H1 (cell line): ENCODE results near the gene TTC31. TPM values are rescaled to one million over a fixed set of nuclear protein-coding genes. Genes with fewer than 3 reads are reported as not detected.
A peak's percentile ranks its signal among the peaks of the same experiment; 100 is the strongest.

ENCODE experiments used
- CTCF ChIA-PET: fragments of 300-600 bp; sonication (Branson Sonifier 250); formaldehyde crosslinking; loops from one replicate; lab custom pipeline; 2021; ENCODE audit not compliant: partially characterized antibody; lab: Charles Lee
- POLR2A ChIA-PET: fragments of 300-600 bp; sonication (Branson Sonifier 250); formaldehyde crosslinking; loops from one replicate; lab custom pipeline; 2021; ENCODE audit warnings: inconsistent platforms; ENCODE audit not compliant: partially characterized antibody; lab: Charles Lee
- DNase-seq, 2 experiments: peaks; one replicate each; pipeline versions ENCODE4 v3.0.0 to v3.0.0-alpha.2; 2010 to 2022; ENCODE audit warnings: low spot score in 2 of 2, low read depth in 1 of 2, mixed read lengths in 1 of 2
- FAIRE-seq: peaks from 2 replicates; lab custom pipeline; 2011; peaks lifted over from hg19 to GRCh38; lab: Jason Lieb, UNC
- H2AFZ ChIP-seq: 2 replicates; pipeline ENCODE4 v1.8.1; 2012; ENCODE audit warnings: low read length, inconsistent platforms
- H2AK5ac ChIP-seq: 2 replicates; pipeline ENCODE4 v1.6.1; 2013; ENCODE audit warnings: low read depth, low read length
- H2BK120ac ChIP-seq: replicated peaks from 2 replicates; pipeline ENCODE3; 2013; ENCODE audit warnings: low read depth, low read length, inconsistent platforms
- H2BK12ac ChIP-seq: 2 replicates; pipeline ENCODE4 v1.6.1; 2013; ENCODE audit warnings: low read depth, low read length
- H2BK15ac ChIP-seq: 2 replicates; pipeline ENCODE4 v1.6.1; 2013; ENCODE audit warnings: low read length
- H2BK20ac ChIP-seq: 2 replicates; pipeline ENCODE4 v1.6.1; 2013; ENCODE audit warnings: low read length
- H2BK5ac ChIP-seq: 2 replicates; pipeline ENCODE4 v1.6.1; 2013; ENCODE audit warnings: low read depth, low read length
- H3K14ac ChIP-seq: 2 replicates; pipeline ENCODE4 v1.6.1; 2013; ENCODE audit warnings: inconsistent platforms; ENCODE audit not compliant: insufficient read length
- H3K18ac ChIP-seq: 2 replicates; pipeline ENCODE4 v1.6.1; 2013; ENCODE audit warnings: low read length; ENCODE audit errors: extremely low read depth
- H3K23ac ChIP-seq: 2 replicates; pipeline ENCODE4 v1.6.1; 2013; ENCODE audit warnings: inconsistent platforms; ENCODE audit not compliant: insufficient read length
- H3K23me2 ChIP-seq: 2 replicates; pipeline ENCODE4 v1.6.1; 2013; ENCODE audit warnings: low read depth, low read length
- H3K27ac ChIP-seq: 2 replicates; pipeline ENCODE4 v1.6.1; 2011; ENCODE audit warnings: low read depth, low read length, inconsistent platforms
- H3K27me3 ChIP-seq, 4 experiments: replicated peaks in 1 of 4; 1 replicate in 1 of 4; 2 replicates in 3 of 4; pipeline versions ENCODE4 v1.6.1 to v1.8.1; 2011 to 2013; ENCODE audit warnings: low read length in 3 of 4, mild to moderate bottlenecking in 3 of 4, inconsistent platforms in 2 of 4, mixed read lengths in 2 of 4, moderate library complexity in 1 of 4; ENCODE audit not compliant: control insufficient read depth in 3 of 4, insufficient read depth in 3 of 4; ENCODE audit errors: extremely low read depth in 1 of 4
- H3K36me3 ChIP-seq, 4 experiments: 2 replicates each; pipeline versions ENCODE4 v1.6.1 to v1.8.1; 2011 to 2013; ENCODE audit warnings: mild to moderate bottlenecking in 4 of 4, low read length in 3 of 4, moderate library complexity in 2 of 4, control low read depth in 1 of 4, inconsistent platforms in 1 of 4; ENCODE audit not compliant: insufficient read depth in 4 of 4, control insufficient read depth in 2 of 4
- H3K4ac ChIP-seq: replicated peaks from 2 replicates; pipeline ENCODE3; 2013; ENCODE audit warnings: low read length, low read depth, mixed read lengths, inconsistent platforms; ENCODE audit not compliant: insufficient read length
- H3K4me1 ChIP-seq, 4 experiments: replicated peaks in 1 of 4; 1 replicate in 1 of 4; 2 replicates in 3 of 4; pipeline versions ENCODE4 v1.6.1 to v1.8.1; 2011 to 2013; ENCODE audit warnings: low read length in 3 of 4, inconsistent platforms in 2 of 4, mixed read lengths in 1 of 4; ENCODE audit not compliant: insufficient read depth in 4 of 4, control insufficient read depth in 3 of 4
- H3K4me2 ChIP-seq, 2 experiments: 2 replicates each; pipeline versions ENCODE4 v1.6.1 to v1.8.1; 2011 to 2013; ENCODE audit warnings: low read depth in 2 of 2, low read length in 2 of 2, control low read depth in 1 of 2, inconsistent platforms in 1 of 2, mild to moderate bottlenecking in 1 of 2; ENCODE audit not compliant: insufficient read depth in 1 of 2
- H3K4me3 ChIP-seq, 4 experiments: fragments of 200-600, 300-600 bp in 1 of 4; sonication (generic), shearing (Covaris generic), sonication (Bioruptor Twin) in 1 of 4; 2 replicates each; pipeline versions ENCODE4 v1.5.1 to v1.8.1; 2011 to 2016; ENCODE audit warnings: low read length in 4 of 4, low read depth in 3 of 4, control low read depth in 2 of 4, inconsistent platforms in 2 of 4, mild to moderate bottlenecking in 2 of 4, mixed read lengths in 1 of 4, moderate library complexity in 1 of 4; ENCODE audit not compliant: insufficient read depth in 2 of 4; ENCODE audit errors: extremely low read depth in 1 of 4
- H3K56ac ChIP-seq: replicated peaks from 2 replicates; pipeline ENCODE3; 2013; ENCODE audit warnings: low read depth, mild to moderate bottlenecking, mixed read lengths, low read length, inconsistent platforms; ENCODE audit not compliant: insufficient read length
- H3K79me1 ChIP-seq: 2 replicates; pipeline ENCODE4 v1.6.1; 2013; ENCODE audit warnings: low read depth, low read length, control low read depth
- H3K79me2 ChIP-seq, 2 experiments: 2 replicates each; pipeline versions ENCODE4 v1.6.1 to v1.8.1; 2012 to 2013; ENCODE audit warnings: low read length in 2 of 2, mild to moderate bottlenecking in 2 of 2, inconsistent platforms in 1 of 2; ENCODE audit not compliant: insufficient read depth in 2 of 2, control insufficient read depth in 1 of 2
- H3K9ac ChIP-seq, 4 experiments: replicated peaks in 1 of 4; 1 replicate in 1 of 4; 2 replicates in 3 of 4; pipeline versions ENCODE4 v1.6.1 to v1.8.1; 2011 to 2013; ENCODE audit warnings: low read depth in 3 of 4, low read length in 3 of 4, control low read depth in 2 of 4, mild to moderate bottlenecking in 2 of 4, moderate library complexity in 2 of 4, inconsistent platforms in 1 of 4; ENCODE audit errors: extremely low read depth in 1 of 4
- H3K9me3 ChIP-seq, 2 experiments: 2 replicates each; pipeline versions ENCODE4 v1.6.1 to v1.8.1; 2012 to 2013; ENCODE audit warnings: mild to moderate bottlenecking in 2 of 2, moderate library complexity in 2 of 2, control low read depth in 1 of 2, inconsistent platforms in 1 of 2, low read depth in 1 of 2, low read length in 1 of 2, mixed read lengths in 1 of 2; ENCODE audit not compliant: insufficient read depth in 2 of 2
- H4K20me1 ChIP-seq, 2 experiments: replicated peaks in 1 of 2; 2 replicates each; pipeline versions ENCODE3 to v1.8.1; 2011 to 2013; ENCODE audit warnings: inconsistent platforms in 2 of 2, low read length in 2 of 2, mild to moderate bottlenecking in 1 of 2; ENCODE audit not compliant: insufficient read depth in 2 of 2, control insufficient read depth in 1 of 2
- H4K5ac ChIP-seq: 2 replicates; pipeline ENCODE4 v1.6.1; 2013; ENCODE audit warnings: low read length, low read depth, mixed read lengths, inconsistent platforms; ENCODE audit not compliant: insufficient read length
- H4K8ac ChIP-seq: 2 replicates; pipeline ENCODE4 v1.8.0; 2013; ENCODE audit warnings: mild to moderate bottlenecking, moderate library complexity, low read length, inconsistent platforms; ENCODE audit not compliant: insufficient read depth; ENCODE audit errors: extremely low read depth
- H4K91ac ChIP-seq: replicated peaks from 2 replicates; pipeline ENCODE3; 2013; ENCODE audit warnings: low read length, mixed read lengths, inconsistent platforms; ENCODE audit not compliant: insufficient read length
- EZH2 ChIP-seq: fragments of 200-600 bp; sonication (generic); IDR thresholded peaks from 2 replicates; pipeline ENCODE4 v1.7.1; 2012; ENCODE audit warnings: low read depth, mild to moderate bottlenecking, moderate library complexity, low read length, inconsistent platforms; ENCODE audit not compliant: severe bottlenecking
- HDAC2 ChIP-seq, 2 experiments: fragments of 300-600 bp in 1 of 2; sonication (generic) in 1 of 2; IDR thresholded peaks; 2 replicates each; pipeline ENCODE4 v1.6.1; 2011 to 2012; ENCODE audit warnings: low read depth in 2 of 2, low read length in 2 of 2, mild to moderate bottlenecking in 2 of 2, moderate library complexity in 2 of 2, borderline replicate concordance in 1 of 2, inconsistent platforms in 1 of 2
- RNF2 ChIP-seq: fragments of 200-900, 300-1000 bp; sonication (generic); IDR thresholded peaks from 2 replicates; pipeline ENCODE4 v1.7.1; 2016; ENCODE audit warnings: borderline replicate concordance, low read depth, mild to moderate bottlenecking, antibody characterized with exemption, low read length; ENCODE audit not compliant: poor library complexity, severe bottlenecking; ENCODE audit errors: missing control alignments
- TBP ChIP-seq: IDR thresholded peaks from 2 replicates; pipeline ENCODE4 v1.6.1; 2011; ENCODE audit warnings: low read depth, low read length, improper control_type of control experiment
- WGBS, 2 experiments: shearing (Covaris generic) in 1 of 2; methylation state at CpG; one replicate each; pipeline versions ENCODE4 v1.1.6 to v1.1.7; 2013 to 2015; ENCODE audit warnings: low lambda C conversion rate in 2 of 2, mixed read lengths in 2 of 2, inconsistent platforms in 1 of 2, low coverage in 1 of 2, missing lambda C conversion rate in 1 of 2; ENCODE audit not compliant: insufficient replicate concordance in 2 of 2, insufficient coverage in 1 of 2, insufficient read length in 1 of 2; ENCODE audit errors: extremely low coverage in 1 of 2, missing lambda C conversion rate in 1 of 2; 5-methylcytosine and 5-hydroxymethylcytosine counted together
- polyA plus RNA-seq, 7 experiments: library from polyadenylated mRNA; depleted of rRNA in 3 of 7; stranded (reverse) in 5 of 7; unstranded in 2 of 7; fragments of >200 nt in 5 of 7; fragments of 200-250 nt in 2 of 7; gene quantifications; 1 replicate in 5 of 7; 2 replicates in 1 of 7; 4 replicates in 1 of 7; pipeline versions ENCODE4 v1.2.1 to v1.2.3, GENCODE V29; 2011 to 2013; ENCODE audit warnings: missing spikeins in 2 of 7, mixed read lengths in 2 of 7
- total RNA-seq: library from RNA; stranded (reverse); fragmentation: NEBNext Ultra II Directional; extraction: Animal tissue kit (Norgen Biotek cat#: 25700); gene quantifications from 2 replicates; pipeline ENCODE4 v1.2.1, GENCODE V29; 2021

Gene TTC31
- total and polyA plus RNA-seq, 2 of the 8 experiments (the other 6 are each of a cell fraction or from before 2014, with no cell fraction given), result 28.8 to 29.9 TPM

DNA sequence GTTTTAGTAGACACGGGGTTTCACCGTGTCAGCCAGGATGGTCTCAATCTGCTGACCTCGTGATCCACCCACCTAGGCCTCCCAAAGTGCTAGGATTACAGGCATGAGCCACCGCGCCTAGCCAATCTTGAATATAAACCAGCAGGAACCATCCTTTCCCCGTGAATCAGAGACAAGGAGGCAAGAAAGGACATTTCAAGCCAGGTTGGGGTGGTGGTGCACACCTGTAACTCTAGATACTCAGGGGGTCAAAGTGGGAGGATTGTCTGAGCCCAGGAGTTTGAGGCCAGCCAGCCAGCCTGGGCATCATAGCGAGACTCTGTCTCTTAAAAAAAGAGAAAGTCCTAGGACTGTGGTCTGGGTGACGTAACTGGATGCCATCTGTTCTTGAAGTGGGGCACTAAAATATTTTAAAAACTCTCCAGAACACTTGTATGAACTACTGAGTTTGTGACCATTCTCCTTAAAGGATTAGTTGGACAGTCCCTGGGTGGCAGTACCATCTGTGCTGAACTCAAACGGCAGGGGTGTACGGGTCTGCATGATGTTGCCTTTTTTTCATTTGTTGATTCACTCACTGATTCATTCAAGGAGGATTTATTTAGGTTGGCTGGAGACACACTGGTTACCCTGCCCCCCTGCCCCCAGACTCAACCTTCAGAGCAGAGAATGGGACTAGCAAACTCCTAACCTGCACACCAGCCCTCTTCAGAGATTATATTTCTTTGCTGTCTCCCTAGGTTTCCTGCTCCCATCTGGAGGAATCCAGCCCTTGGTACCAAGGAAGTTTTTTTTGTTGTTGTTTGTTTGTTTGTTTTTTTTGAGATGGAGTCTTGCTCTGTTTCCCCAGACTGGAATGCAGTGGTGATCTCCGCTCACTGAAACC is 28.5 kb downstream of the TTC31 start:
- no peak overlapping the region for H3K4me3 ChIP-seq
- no peaks in the 10 kb centered on the region for H3K79me1 ChIP-seq
- no peak overlapping the region for H3K23ac ChIP-seq
- ChIA-PET POLR2A (interaction anchor here (2.6 to 6.7 kb wide), 2 partner anchors 11 to 13 kb away, joined by 13 to 63 read pairs; partner anchors contain the start of gene LBX2), CTCF (interaction anchor here (1.4 to 4.2 kb wide), 4 partner anchors 7 to 76 kb away, joined by 8 to 20 read pairs (median 9); partner anchors contain the start of genes CCDC142 and TTC31)
- TF ChIP-seq EZH2, result peak; percentile 37
- no peak for TF ChIP-seq HDAC2 (IDR thresholded peaks at IDR 0.05; ENCODE audit: borderline replicate concordance in 1 of 2, low read depth in 2 of 2, low read length in 2 of 2)
- TF ChIP-seq TBP, result no peak
- peak; percentile 37 for TF ChIP-seq RNF2
- H2BK120ac ChIP-seq, result no peak overlapping the region
- H2BK20ac ChIP-seq, result no peak overlapping the region
- peaks cover 2% of the 10 kb centered on the region in 2 experiments for H4K20me1 ChIP-seq
- no peak overlapping the region for H2AFZ ChIP-seq
- H3K18ac ChIP-seq, result no peak overlapping the region
- H4K91ac ChIP-seq, result no peak overlapping the region
- no peak overlapping the region for H3K56ac ChIP-seq
- H3K4me1 ChIP-seq, result peaks cover 2 to 29% (median 16%) of the 10 kb centered on the region in 4 experiments
- 65% methylated on average over 11 of the region's 11 CpGs; no CpG with 5 or more reads in 1 of the 2 experiments for WGBS, 2 experiments
- 0 out of 2 replicates have a peak overlapping the region, but pooled peaks have one; percentile 12 for H2BK12ac ChIP-seq
- H3K27me3 ChIP-seq, result peaks cover 64 to 83% (median 78%) of the 10 kb centered on the region in 4 experiments
- H3K9ac ChIP-seq, result no peak overlapping the region
- FAIRE-seq, result no peak
- H4K5ac ChIP-seq, result no peak overlapping the region
- H3K4me2 ChIP-seq, result no peak overlapping the region
- H2BK5ac ChIP-seq, result no peak overlapping the region
- no peak for DNase-seq
- H3K14ac ChIP-seq, result no peak overlapping the region
- H3K36me3 ChIP-seq, result peaks cover 0 to 15% (median 0%) of the 10 kb centered on the region in 4 experiments; a peak in 1 of 8 replicates
- H3K23me2 ChIP-seq, result peaks cover 21% of the 10 kb centered on the region
- H2BK15ac ChIP-seq, result no peak overlapping the region
- H3K79me2 ChIP-seq, result peaks cover 0 to 3% of the 10 kb centered on the region in 2 experiments; a peak in 1 of 4 replicates
- no peak overlapping the region for H2AK5ac ChIP-seq
- H3K9me3 ChIP-seq, result peaks cover 0 to 7% of the 10 kb centered on the region in 2 experiments; a peak in 2 of 4 replicates
- H3K27ac ChIP-seq, result no peak overlapping the region
- H3K4ac ChIP-seq, result no peak overlapping the region
- H4K8ac ChIP-seq, result no peak overlapping the region
